Measurements from ENCODE around the gene ANKS3.

DNA sequence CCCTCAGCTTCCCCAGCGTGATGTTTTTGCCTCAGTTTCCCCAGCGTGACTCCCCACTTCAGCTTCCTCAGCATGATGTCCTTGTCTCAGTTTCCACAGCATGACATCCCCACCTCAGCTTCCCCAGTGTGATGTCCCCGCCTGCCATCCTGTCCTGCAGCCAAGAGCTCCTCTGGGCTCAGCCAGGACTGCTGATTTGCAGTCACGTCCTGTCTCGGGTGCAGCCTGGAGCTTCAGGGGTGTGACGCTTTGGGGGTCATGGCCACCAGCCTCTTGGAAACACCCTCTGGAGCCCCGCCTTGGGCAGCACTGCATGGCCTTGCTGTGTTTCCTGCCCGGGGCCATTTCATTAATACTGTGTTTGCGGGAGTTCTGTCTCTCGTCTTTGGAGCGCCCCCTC, 57.2 kb downstream of the ANKS3 start:
- TF ChIP-seq, protein P1, sequence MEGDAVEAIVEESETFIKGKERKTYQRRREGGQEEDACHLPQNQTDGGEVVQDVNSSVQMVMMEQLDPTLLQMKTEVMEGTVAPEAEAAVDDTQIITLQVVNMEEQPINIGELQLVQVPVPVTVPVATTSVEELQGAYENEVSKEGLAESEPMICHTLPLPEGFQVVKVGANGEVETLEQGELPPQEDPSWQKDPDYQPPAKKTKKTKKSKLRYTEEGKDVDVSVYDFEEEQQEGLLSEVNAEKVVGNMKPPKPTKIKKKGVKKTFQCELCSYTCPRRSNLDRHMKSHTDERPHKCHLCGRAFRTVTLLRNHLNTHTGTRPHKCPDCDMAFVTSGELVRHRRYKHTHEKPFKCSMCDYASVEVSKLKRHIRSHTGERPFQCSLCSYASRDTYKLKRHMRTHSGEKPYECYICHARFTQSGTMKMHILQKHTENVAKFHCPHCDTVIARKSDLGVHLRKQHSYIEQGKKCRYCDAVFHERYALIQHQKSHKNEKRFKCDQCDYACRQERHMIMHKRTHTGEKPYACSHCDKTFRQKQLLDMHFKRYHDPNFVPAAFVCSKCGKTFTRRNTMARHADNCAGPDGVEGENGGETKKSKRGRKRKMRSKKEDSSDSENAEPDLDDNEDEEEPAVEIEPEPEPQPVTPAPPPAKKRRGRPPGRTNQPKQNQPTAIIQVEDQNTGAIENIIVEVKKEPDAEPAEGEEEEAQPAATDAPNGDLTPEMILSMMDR (IDR thresholded peaks at IDR 0.05): no peak
- TF ChIP-seq TEAD4 (IDR thresholded peaks at IDR 0.05; ENCODE audit: borderline replicate concordance, insufficient read depth) (no peak), GABPA (IDR thresholded peaks at IDR 0.05; ENCODE audit: low read depth) (no peak), TCF12 (IDR thresholded peaks at IDR 0.05) (no peak), POLR2AphosphoS5 (IDR thresholded peaks at IDR 0.05; ENCODE audit: low read depth, low read length) (no peak), RAD21 (IDR thresholded peaks at IDR 0.05; ENCODE audit: low read length) (no peak), FOXM1 (IDR thresholded peaks at IDR 0.05; ENCODE audit: low read depth) (no peak), RXRA (IDR thresholded peaks at IDR 0.05; ENCODE audit: borderline replicate concordance, low read depth) (no peak)
- TF ChIP-seq, protein P2, sequence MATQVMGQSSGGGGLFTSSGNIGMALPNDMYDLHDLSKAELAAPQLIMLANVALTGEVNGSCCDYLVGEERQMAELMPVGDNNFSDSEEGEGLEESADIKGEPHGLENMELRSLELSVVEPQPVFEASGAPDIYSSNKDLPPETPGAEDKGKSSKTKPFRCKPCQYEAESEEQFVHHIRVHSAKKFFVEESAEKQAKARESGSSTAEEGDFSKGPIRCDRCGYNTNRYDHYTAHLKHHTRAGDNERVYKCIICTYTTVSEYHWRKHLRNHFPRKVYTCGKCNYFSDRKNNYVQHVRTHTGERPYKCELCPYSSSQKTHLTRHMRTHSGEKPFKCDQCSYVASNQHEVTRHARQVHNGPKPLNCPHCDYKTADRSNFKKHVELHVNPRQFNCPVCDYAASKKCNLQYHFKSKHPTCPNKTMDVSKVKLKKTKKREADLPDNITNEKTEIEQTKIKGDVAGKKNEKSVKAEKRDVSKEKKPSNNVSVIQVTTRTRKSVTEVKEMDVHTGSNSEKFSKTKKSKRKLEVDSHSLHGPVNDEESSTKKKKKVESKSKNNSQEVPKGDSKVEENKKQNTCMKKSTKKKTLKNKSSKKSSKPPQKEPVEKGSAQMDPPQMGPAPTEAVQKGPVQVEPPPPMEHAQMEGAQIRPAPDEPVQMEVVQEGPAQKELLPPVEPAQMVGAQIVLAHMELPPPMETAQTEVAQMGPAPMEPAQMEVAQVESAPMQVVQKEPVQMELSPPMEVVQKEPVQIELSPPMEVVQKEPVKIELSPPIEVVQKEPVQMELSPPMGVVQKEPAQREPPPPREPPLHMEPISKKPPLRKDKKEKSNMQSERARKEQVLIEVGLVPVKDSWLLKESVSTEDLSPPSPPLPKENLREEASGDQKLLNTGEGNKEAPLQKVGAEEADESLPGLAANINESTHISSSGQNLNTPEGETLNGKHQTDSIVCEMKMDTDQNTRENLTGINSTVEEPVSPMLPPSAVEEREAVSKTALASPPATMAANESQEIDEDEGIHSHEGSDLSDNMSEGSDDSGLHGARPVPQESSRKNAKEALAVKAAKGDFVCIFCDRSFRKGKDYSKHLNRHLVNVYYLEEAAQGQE (IDR thresholded peaks at IDR 0.05; ENCODE audit: low read depth, low read length): no peak
